K562 (cell line): ENCODE data around the gene TXNIP. TPM values are rescaled to one million over a fixed set of nuclear protein-coding genes. Genes with fewer than 3 reads are reported as not detected.

Source experiments
- DDX20 ChIP-seq: fragments of 450-650 bp; IDR thresholded peaks from 2 replicates; pipeline ENCODE4 v1.6.1; 2016; ENCODE audit warnings: missing genetic modification characterization, low read depth, mild to moderate bottlenecking, missing compliant biosample characterization, moderate library complexity
- ERF ChIP-seq: fragments of 450-650 bp; formaldehyde crosslinking; IDR thresholded peaks from 2 replicates; pipeline ENCODE4 v1.4.0; 2020; ENCODE audit warnings: mild to moderate bottlenecking, mixed read lengths
- FOS ChIP-seq: IDR thresholded peaks from 3 replicates; pipeline ENCODE4 v1.6.1; 2011; ENCODE audit not compliant: insufficient read length; ENCODE audit errors: extremely low read depth
- NFYB ChIP-seq: IDR thresholded peaks from 2 replicates; pipeline ENCODE4 v1.6.1; 2011; ENCODE audit warnings: mild to moderate bottlenecking, moderate library complexity; ENCODE audit not compliant: insufficient read length; ENCODE audit errors: extremely low read depth
- SMARCB1 ChIP-seq: IDR thresholded peaks from 2 replicates; pipeline ENCODE4 v1.6.1; 2011; ENCODE audit warnings: improper control_type of control experiment, low read depth; ENCODE audit not compliant: insufficient read length
- TAL1 ChIP-seq: fragments of 450-650 bp; IDR thresholded peaks from 2 replicates; pipeline ENCODE4 v1.6.1; 2016; ENCODE audit warnings: mild to moderate bottlenecking
- THRAP3 ChIP-seq: fragments of 450-650 bp; IDR thresholded peaks from 2 replicates; pipeline ENCODE4 v1.6.1; 2016; ENCODE audit warnings: mild to moderate bottlenecking, inconsistent platforms, borderline replicate concordance
- XRCC4 ChIP-seq: IDR thresholded peaks from one replicate; pipeline ENCODE4 v1.6.1; 2011; ENCODE audit not compliant: insufficient read depth, insufficient read length; ENCODE audit errors: extremely low read depth
- ZNF318 ChIP-seq, 2 experiments: fragments of 450-650 bp; IDR thresholded peaks; 2 replicates each; pipeline ENCODE4 v1.6.1; 2016; ENCODE audit warnings: mild to moderate bottlenecking in 2 of 2, borderline replicate concordance in 1 of 2, low read depth in 1 of 2, moderate library complexity in 1 of 2
- ZNF444 ChIP-seq: fragments of 250-450 bp; sonication (Bioruptor Pico); IDR thresholded peaks from 2 replicates; pipeline ENCODE4 v1.4.0; 2020; ENCODE audit warnings: mild to moderate bottlenecking, moderate library complexity
- ZNF57 ChIP-seq: fragments of 450-650 bp; formaldehyde crosslinking; IDR thresholded peaks from 2 replicates; pipeline ENCODE4 v1.4.0; 2020; ENCODE audit warnings: mild to moderate bottlenecking, moderate library complexity
- ZNF589 ChIP-seq: fragments of 200-800 bp; sonication (Bioruptor generic); IDR thresholded peaks from 2 replicates; pipeline ENCODE4 v1.6.1; 2016; ENCODE audit warnings: low read depth, missing genetic modification characterization, missing compliant biosample characterization
- ZNF76 ChIP-seq: fragments of 250-450 bp; sonication (Bioruptor Pico); IDR thresholded peaks from 2 replicates; pipeline ENCODE4 v1.4.0; 2020; ENCODE audit warnings: mild to moderate bottlenecking, moderate library complexity, borderline replicate concordance
- polyA plus RNA-seq, 8 experiments: library from polyadenylated mRNA; depleted of rRNA in 4 of 8; stranded (reverse) in 5 of 8; unstranded in 3 of 8; fragments of >200 nt; fragmentation: Nextera tagmentation in 2 of 8; fragmentation: Illumina TruSeq in 1 of 8; extraction: Ambion mirVana in 2 of 8; extraction: Trizol in 1 of 8; gene quantifications; 2 replicates each; pipeline versions ENCODE4 v1.2.1 to v1.2.3, GENCODE V29; 2011 to 2014; ENCODE audit warnings: inconsistent platforms in 1 of 8, missing spikeins in 1 of 8
- total RNA-seq, 7 experiments: library from RNA; depleted of rRNA in 6 of 7; stranded (reverse); fragments of >200 nt in 6 of 7; fragmentation: Illumina TruSeq in 2 of 7; extraction: Trizol in 2 of 7; gene quantifications; 2 replicates each; pipeline versions ENCODE4 v1.2.1 to v1.2.3, GENCODE V29; 2011 to 2021; ENCODE audit warnings: low replicate concordance in 1 of 7
- TF ChIP-seq, protein P1 (sequence below), 2 experiments: fragments of 450-650 bp in 1 of 2; sonication (generic) in 1 of 2; formaldehyde crosslinking in 1 of 2; IDR thresholded peaks in 1 of 2; conservative IDR thresholded peaks in 1 of 2; 2 replicates each; pipeline versions ENCODE4 v1.6.1 to v1.8.1; 2016 to 2023; ENCODE audit warnings: mild to moderate bottlenecking in 2 of 2, moderate library complexity in 2 of 2, inconsistent platforms in 1 of 2, missing genetic modification reagents in 1 of 2
- TF ChIP-seq, protein P2 (sequence below): fragments of 450-650 bp; formaldehyde crosslinking; IDR thresholded peaks from 2 replicates; pipeline ENCODE4 v1.4.0; 2022; ENCODE audit warnings: missing genetic modification characterization

Gene TXNIP
- total and polyA plus RNA-seq, 9 of the 15 experiments (the other 6 are each of a cell fraction or from before 2014, with no cell fraction given): 120 to 499 (median 257) TPM

GRCh38 chr1:145996433-145997015 is at the start of gene TXNIP (continued):
- TF ChIP-seq ZNF318 (IDR thresholded peaks at IDR 0.05; ENCODE audit: borderline replicate concordance in 1 of 2, low read depth in 1 of 2) (no peak; a peak in 1 of 4 replicates), THRAP3 (no peak), SMARCB1 (no peak), ZNF444 (CRISPR knock-in tag) (no peak), NFYB (peak; percentile 98), ZNF76 (CRISPR knock-in tag) (no peak), ERF (no peak), ZNF589 (CRISPR knock-in tag) (peak; percentile 72; the same call in 1 of the 2 replicates), DDX20 (no peak), ZNF57 (CRISPR knock-in tag) (no peak), XRCC4 (no peak), FOS (peak; percentile 97), TAL1 (peak; percentile 5; the same call in 1 of the 2 replicates)
- TF ChIP-seq, protein P1, sequence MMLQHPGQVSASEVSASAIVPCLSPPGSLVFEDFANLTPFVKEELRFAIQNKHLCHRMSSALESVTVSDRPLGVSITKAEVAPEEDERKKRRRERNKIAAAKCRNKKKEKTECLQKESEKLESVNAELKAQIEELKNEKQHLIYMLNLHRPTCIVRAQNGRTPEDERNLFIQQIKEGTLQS (IDR thresholded peaks at IDR 0.05): peak; percentile 73
- TF ChIP-seq, protein P1 (CRISPR knock-in tag; conservative IDR thresholded peaks at IDR 0.05): no peak
- TF ChIP-seq, protein P2, sequence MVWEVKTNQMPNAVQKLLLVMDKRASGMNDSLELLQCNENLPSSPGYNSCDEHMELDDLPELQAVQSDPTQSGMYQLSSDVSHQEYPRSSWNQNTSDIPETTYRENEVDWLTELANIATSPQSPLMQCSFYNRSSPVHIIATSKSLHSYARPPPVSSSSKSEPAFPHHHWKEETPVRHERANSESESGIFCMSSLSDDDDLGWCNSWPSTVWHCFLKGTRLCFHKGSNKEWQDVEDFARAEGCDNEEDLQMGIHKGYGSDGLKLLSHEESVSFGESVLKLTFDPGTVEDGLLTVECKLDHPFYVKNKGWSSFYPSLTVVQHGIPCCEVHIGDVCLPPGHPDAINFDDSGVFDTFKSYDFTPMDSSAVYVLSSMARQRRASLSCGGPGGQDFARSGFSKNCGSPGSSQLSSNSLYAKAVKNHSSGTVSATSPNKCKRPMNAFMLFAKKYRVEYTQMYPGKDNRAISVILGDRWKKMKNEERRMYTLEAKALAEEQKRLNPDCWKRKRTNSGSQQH (CRISPR knock-in tag): no peak
